Thoracic aorta (tissue), 2 donors: ENCODE data around the gene CRBN. TPM values are rescaled to one million over a fixed set of nuclear protein-coding genes. Genes with fewer than 3 reads are reported as not detected.

Experiments used
- ATAC-seq: fragments of 150-250 bp; one replicate; pipeline ENCODE4 v1.8.0; 2017; ENCODE audit warnings: low read depth; ENCODE audit not compliant: insufficient number of reproducible peaks, low FRiP score
- DNase-seq: peaks from one replicate; pipeline ENCODE4 v3.0.0-alpha.2; 2020; ENCODE audit warnings: low spot score
- H3K27ac ChIP-seq, 2 donors: fragments of 200-600 bp; sonication (generic); 1 replicate in 1 of 2; 2 replicates in 1 of 2; pipeline ENCODE4 v1.5.1; 2016; ENCODE audit warnings: mild to moderate bottlenecking in 2 of 2, moderate library complexity in 2 of 2
- H3K27me3 ChIP-seq: fragments of 200-600 bp; sonication (generic); replicated peaks from 2 replicates; pipeline ENCODE4 v1.6.0; 2016; ENCODE audit warnings: mild to moderate bottlenecking; ENCODE audit not compliant: insufficient read depth
- H3K36me3 ChIP-seq: fragments of 200-600 bp; sonication (generic); one replicate; pipeline ENCODE4 v1.5.1; 2016
- H3K4me1 ChIP-seq, 2 donors: fragments of 200-600 bp; sonication (generic); 1 replicate in 1 of 2; 2 replicates in 1 of 2; pipeline versions ENCODE4 v1.5.1 to v1.6.0; 2016; ENCODE audit warnings: low read depth in 2 of 2, mild to moderate bottlenecking in 1 of 2; ENCODE audit not compliant: control insufficient read depth in 1 of 2
- H3K4me3 ChIP-seq: fragments of 200-600 bp; sonication (generic); 2 replicates; pipeline ENCODE4 v1.5.1; 2016; ENCODE audit warnings: mild to moderate bottlenecking
- H3K9me3 ChIP-seq: fragments of 200-600 bp; sonication (generic); 2 replicates; pipeline ENCODE4 v1.5.1; 2016
- CTCF ChIP-seq: fragments of 200-600 bp; sonication (generic); IDR thresholded peaks from one replicate; pipeline ENCODE4 v1.5.1; 2019; ENCODE audit warnings: antibody characterized with exemption
- total RNA-seq, 2 donors: library from RNA; depleted of rRNA; stranded (reverse); fragments of >200 nt; gene quantifications; one replicate each; pipeline versions ENCODE4 v1.1.0 to v1.2.3, GENCODE V29; 2016

CRBN gene
- total RNA-seq, 2 donors from 2014 or later: 80.6 TPM

GRCh38 chr3:3127432-3128010 is 52.0 kb downstream of the CRBN start:
- Histone ChIP-seq H3K36me3 (peaks cover 18% of the 10 kb centered on the region), H3K4me3 (peak overlapping the region; percentile 83), H3K27me3 (no peaks in the 10 kb centered on the region), H3K27ac (peak overlapping the region; percentile 80 to 88), H3K9me3 (no peaks in the 10 kb centered on the region), H3K4me1 (peaks cover 8 to 9% of the 10 kb centered on the region in 2 donors)
- no peak for TF ChIP-seq CTCF
- DNase-seq (no peak), ATAC-seq (no peak)

DNA sequence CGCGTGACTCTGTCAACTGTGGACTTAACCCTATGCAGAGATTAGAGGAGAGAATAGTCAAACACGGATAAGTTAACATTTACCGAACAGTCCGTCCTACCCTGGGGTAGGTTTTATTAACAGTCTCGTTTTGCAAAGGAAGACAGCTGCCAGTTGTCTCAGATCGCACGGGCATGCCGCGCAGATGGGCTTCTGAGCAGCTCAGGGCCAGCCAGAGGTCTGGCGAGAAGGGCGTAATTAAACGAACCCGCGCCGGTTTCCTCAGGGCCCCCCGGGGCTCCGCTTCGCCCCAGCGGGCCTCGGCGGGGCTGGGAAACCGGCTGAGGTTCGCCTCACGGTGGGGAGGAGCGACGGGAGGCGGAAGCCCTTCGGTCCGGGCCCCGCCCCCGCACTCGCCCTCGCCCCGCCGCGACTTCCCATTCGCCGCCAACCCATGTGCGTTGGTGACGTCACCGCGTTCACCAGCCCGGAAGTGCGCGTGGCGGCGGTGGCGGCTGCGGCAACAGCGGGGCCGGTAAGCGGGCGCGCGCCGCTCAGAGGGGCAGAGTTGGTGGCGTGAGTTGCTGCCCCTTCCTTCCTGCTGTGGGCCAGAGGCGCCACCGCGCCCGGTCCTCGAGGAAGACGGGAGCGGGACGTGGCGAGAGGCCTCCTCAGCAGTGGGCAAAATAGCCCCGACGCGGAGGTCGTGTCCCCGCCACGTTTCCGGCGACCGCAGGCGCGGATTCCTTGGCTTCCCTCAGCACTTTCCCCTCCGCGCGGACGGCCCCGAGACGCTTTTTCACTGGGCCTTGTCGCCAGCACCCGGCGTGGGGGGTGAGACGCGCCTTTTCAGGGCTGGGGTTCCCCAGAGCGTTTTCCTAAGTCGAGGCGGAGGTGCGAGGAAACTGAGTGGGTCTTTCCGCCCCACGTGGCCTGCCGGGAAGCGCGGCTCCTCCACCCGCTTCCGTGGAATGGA is 52.7 kb downstream of the CRBN start, which contains the start of gene TRNT1:
Gene TRNT1 (plus strand): TSS at position 464 of the 955 bp plus-strand sequence. CDS start 2,101 bp downstream, outside the sequence.
- Histone ChIP-seq H3K36me3 (peaks cover 18% of the 10 kb centered on the region), H3K27ac (peak within 1 kb of the TSS; percentile 80 to 88), H3K27me3 (no peaks in the 10 kb centered on the region), H3K4me1 (peaks cover 8 to 9% of the 10 kb centered on the region in 2 donors), H3K9me3 (no peaks in the 10 kb centered on the region), H3K4me3 (peak within 1 kb of the TSS; percentile 83)
- ATAC-seq (peak; percentile 98), DNase-seq (peak; percentile 93)
- no peak for TF ChIP-seq CTCF

DNA sequence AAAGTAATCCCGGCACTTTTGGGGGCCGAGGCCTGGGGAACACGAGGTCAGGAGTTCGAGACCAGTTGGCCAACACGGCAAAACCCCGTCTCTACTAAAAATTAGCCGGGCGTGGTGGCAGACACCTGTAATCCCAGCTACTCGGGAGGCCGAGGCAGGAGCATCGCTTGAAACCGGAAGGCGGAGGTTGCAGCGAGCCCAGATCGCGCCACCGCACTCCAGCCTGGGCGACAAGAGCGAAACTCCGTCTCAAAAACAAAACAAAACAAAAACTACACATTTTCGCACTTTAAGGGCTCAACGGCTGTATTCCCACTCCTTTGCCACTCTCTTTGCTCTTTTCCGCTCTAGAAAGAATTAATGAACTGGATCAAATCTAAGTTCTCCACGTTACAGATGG is 53.5 kb downstream of the CRBN start:
- Histone ChIP-seq H3K36me3 (peaks cover 14% of the 10 kb centered on the region), H3K27me3 (no peaks in the 10 kb centered on the region), H3K4me3 (peak overlapping the region; percentile 83), H3K4me1 (peaks cover 8 to 9% of the 10 kb centered on the region in 2 donors), H3K27ac (peak overlapping the region; percentile 80 to 88), H3K9me3 (no peaks in the 10 kb centered on the region)
- no peak for TF ChIP-seq CTCF
- ATAC-seq: no peak
- DNase-seq: no peak

- ATAC-seq: no peak
- Histone ChIP-seq H3K27me3 (no peaks in the 10 kb centered on the region), H3K27ac (no peak overlapping the region), H3K4me1 (no peaks in the 10 kb centered on the region), H3K36me3 (no peaks in the 10 kb centered on the region), H3K9me3 (no peaks in the 10 kb centered on the region), H3K4me3 (no peak overlapping the region)
- no peak for DNase-seq
- TF ChIP-seq CTCF: no peak
Observed at GRCh38 chr3:3119393-3119851, 60.1 kb downstream of the CRBN start.

GRCh38 chr3:3117651-3118050 is 61.8 kb downstream of the CRBN start:
- H3K9me3 ChIP-seq: no peaks in the 10 kb centered on the region
- no peaks in the 10 kb centered on the region for H3K36me3 ChIP-seq
- H3K4me1 ChIP-seq: no peaks in the 10 kb centered on the region
- no peak overlapping the region for H3K27ac ChIP-seq
- TF ChIP-seq CTCF: no peak
- ATAC-seq: no peak
- no peak for DNase-seq
- no peak overlapping the region for H3K4me3 ChIP-seq
- H3K27me3 ChIP-seq: no peaks in the 10 kb centered on the region
